Muscle layer of colon (tissue), 2 donors: Measurements from ENCODE around the gene PROSER3.

ENCODE experiments used
- H3K27ac ChIP-seq: one replicate; pipeline ENCODE4 v1.7.0; 2013; ENCODE audit warnings: low read depth, mild to moderate bottlenecking, low read length, moderate library complexity
- H3K27me3 ChIP-seq, 2 donors: one replicate each; pipeline ENCODE4 v1.7.0; 2013; ENCODE audit warnings: low read length in 2 of 2, mild to moderate bottlenecking in 2 of 2; ENCODE audit not compliant: insufficient read depth in 2 of 2, control insufficient read depth in 1 of 2
- H3K36me3 ChIP-seq: one replicate; pipeline ENCODE4 v1.7.0; 2013; ENCODE audit warnings: mild to moderate bottlenecking, low read length; ENCODE audit not compliant: insufficient read depth
- H3K4me1 ChIP-seq: one replicate; pipeline ENCODE4 v1.7.0; 2013; ENCODE audit warnings: mild to moderate bottlenecking, low read length; ENCODE audit not compliant: insufficient read depth
- H3K4me3 ChIP-seq, 2 donors: one replicate each; pipeline ENCODE4 v1.7.0; 2013; ENCODE audit warnings: low read length in 2 of 2, low read depth in 1 of 2, mild to moderate bottlenecking in 1 of 2, moderate library complexity in 1 of 2
- H3K9ac ChIP-seq: one replicate; pipeline ENCODE4 v1.7.0; 2013; ENCODE audit warnings: low read length
- H3K9me3 ChIP-seq: one replicate; pipeline ENCODE4 v1.7.0; 2013; ENCODE audit warnings: mild to moderate bottlenecking, low read length
- donor health status: abdominal sarcoma.
- donor health status: Adenocarcinoma of cecum.

Gene PROSER3

GRCh38 chr19:35786299-35787160 lies 28.6 kb downstream of the PROSER3 start:
- Histone ChIP-seq H3K27me3 (no peaks in the 10 kb centered on the region), H3K4me3 (no peak overlapping the region), H3K36me3 (no peaks in the 10 kb centered on the region), H3K27ac (no peak overlapping the region), H3K9ac (no peak overlapping the region), H3K4me1 (no peaks in the 10 kb centered on the region), H3K9me3 (no peaks in the 10 kb centered on the region)

- Histone ChIP-seq H3K9ac (no peak overlapping the region), H3K36me3 (no peaks in the 10 kb centered on the region), H3K27me3 (no peaks in the 10 kb centered on the region), H3K27ac (no peak overlapping the region), H3K4me1 (no peaks in the 10 kb centered on the region), H3K4me3 (no peak overlapping the region), H3K9me3 (no peaks in the 10 kb centered on the region)
Measured at GRCh38 chr19:35787227-35787799, 29.3 kb downstream of the PROSER3 start.

DNA sequence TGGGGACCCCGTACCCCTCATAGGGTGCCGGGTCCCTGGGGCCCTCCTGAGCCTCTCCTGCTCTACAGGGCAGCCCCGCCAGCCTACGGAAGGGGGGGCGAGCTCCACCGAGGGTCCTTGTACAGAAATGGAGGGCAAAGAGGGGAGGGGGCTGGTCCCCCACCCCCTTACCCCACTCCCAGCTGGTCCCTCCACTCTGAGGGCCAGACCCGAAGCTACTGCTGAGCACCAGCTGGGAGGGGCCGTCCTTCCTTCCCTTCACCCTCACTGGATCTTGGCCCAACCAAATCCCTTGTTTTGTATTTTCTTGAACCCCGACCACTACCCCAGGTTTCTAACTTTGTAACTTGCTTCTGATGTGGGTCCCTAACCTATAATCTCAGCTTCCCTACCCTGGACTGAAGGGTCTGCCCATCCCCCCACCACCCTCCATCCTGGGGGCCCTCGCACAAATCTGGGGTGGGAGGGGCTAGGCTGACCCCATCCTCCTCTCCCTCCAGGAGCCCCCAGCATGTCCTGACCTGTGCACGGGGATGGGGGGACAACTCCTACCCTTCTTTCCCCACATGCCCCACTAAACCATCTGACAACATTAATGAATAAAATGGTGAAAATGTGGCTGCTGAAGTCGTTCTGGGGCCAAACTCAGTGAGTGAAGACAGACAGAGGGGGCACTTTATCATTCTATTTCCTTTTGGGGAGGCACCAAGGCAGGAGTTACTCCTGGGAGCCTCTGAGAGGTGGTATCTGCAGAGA lies 30.4 kb downstream of the PROSER3 start:
- no peak overlapping the region for H3K4me3 ChIP-seq
- no peaks in the 10 kb centered on the region for H3K4me1 ChIP-seq
- no peak overlapping the region for H3K9ac ChIP-seq
- H3K27ac ChIP-seq, result no peak overlapping the region
- H3K27me3 ChIP-seq, result peaks cover 0 to 3% of the 10 kb centered on the region in 2 donors
- no peaks in the 10 kb centered on the region for H3K36me3 ChIP-seq
- no peaks in the 10 kb centered on the region for H3K9me3 ChIP-seq

GRCh38 chr19:35789195-35789977 lies 31.4 kb downstream of the PROSER3 start:
- Histone ChIP-seq H3K27ac (no peak overlapping the region), H3K4me3 (no peak overlapping the region), H3K4me1 (no peaks in the 10 kb centered on the region), H3K36me3 (no peaks in the 10 kb centered on the region), H3K27me3 (peaks cover 0 to 3% of the 10 kb centered on the region in 2 donors), H3K9me3 (no peaks in the 10 kb centered on the region), H3K9ac (no peak overlapping the region)

GRCh38 chr19:35789978-35790944 lies 32.3 kb downstream of the PROSER3 start:
- H3K27me3 ChIP-seq, result peaks cover 0 to 3% of the 10 kb centered on the region in 2 donors
- no peak overlapping the region for H3K4me3 ChIP-seq
- no peaks in the 10 kb centered on the region for H3K9me3 ChIP-seq
- no peak overlapping the region for H3K27ac ChIP-seq
- H3K36me3 ChIP-seq, result no peaks in the 10 kb centered on the region
- no peak overlapping the region for H3K9ac ChIP-seq
- no peaks in the 10 kb centered on the region for H3K4me1 ChIP-seq

DNA sequence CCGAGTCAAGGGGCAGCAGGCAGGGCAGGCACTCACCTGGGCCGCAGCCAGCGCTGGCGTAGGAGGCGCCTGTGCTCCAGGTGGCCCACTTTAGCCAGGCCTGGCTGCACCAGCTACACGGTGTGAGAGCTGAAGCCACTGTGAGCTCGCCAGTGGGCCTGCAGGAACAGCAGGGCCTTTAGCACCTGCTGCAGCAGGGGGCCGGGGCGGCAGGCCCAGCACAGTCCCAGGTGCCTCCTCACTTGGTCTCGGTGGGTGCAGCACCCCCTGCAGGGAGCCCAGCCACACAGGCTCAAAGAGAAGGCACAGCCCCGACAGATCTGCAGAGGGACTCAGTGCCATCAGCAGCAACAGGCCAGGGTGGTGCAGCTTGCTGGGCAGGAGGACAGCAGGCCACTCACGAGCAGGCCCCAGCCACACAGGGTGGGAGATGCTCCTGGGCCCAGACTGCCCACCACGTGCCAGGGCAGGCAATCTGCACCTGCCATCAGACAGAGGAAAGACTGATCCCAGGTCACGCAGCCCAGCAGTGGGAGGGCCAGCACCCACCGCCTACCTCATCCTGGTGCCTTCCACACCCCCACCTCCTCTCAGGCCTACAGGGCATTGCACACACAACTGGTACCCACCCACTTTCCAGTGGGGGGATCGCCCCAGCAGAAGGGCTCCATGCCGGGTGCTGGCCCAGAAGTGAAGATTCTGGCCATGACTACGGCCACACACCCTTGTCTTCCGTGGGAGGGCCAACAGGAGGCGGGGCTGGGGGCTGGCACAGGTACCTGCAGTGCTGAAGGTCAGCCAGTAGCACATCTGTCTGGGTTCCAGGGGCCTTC lies 33.2 kb downstream of the PROSER3 start:
- Histone ChIP-seq H3K27ac (no peak overlapping the region), H3K27me3 (peaks cover 0 to 3% of the 10 kb centered on the region in 2 donors), H3K9me3 (no peaks in the 10 kb centered on the region), H3K4me3 (no peak overlapping the region), H3K4me1 (no peaks in the 10 kb centered on the region), H3K9ac (no peak overlapping the region), H3K36me3 (no peaks in the 10 kb centered on the region)

- H3K27ac ChIP-seq, result no peak overlapping the region
- H3K4me1 ChIP-seq, result no peaks in the 10 kb centered on the region
- no peaks in the 10 kb centered on the region for H3K9me3 ChIP-seq
- peaks cover 0 to 10% of the 10 kb centered on the region in 2 donors for H3K27me3 ChIP-seq
- H3K36me3 ChIP-seq, result no peaks in the 10 kb centered on the region
- H3K4me3 ChIP-seq, result no peak overlapping the region
- H3K9ac ChIP-seq, result no peak overlapping the region
Measured at GRCh38 chr19:35791814-35792279, 33.9 kb downstream of the PROSER3 start.

DNA sequence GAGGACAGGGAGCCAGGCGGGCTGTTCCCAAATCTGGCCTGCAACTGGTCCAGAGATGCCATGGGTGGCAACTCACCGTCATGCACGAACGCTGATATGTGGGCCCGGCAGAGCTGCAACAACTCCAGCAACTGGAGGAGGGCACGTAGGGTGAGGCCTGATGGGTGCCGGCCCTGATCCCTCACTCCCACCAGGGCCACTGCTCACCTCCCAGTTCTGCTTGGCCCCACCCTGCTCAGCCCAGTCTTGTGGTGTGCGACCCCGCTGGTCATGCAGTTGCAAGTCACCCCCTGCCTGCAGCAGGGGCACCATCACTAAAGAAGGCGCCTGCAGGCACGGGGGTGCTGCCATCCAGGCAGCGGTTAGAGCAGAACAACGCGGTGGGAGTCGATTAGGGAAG lies 34.3 kb downstream of the PROSER3 start:
- Histone ChIP-seq H3K9ac (no peak overlapping the region), H3K4me3 (no peak overlapping the region), H3K27ac (no peak overlapping the region), H3K9me3 (no peaks in the 10 kb centered on the region), H3K36me3 (no peaks in the 10 kb centered on the region), H3K27me3 (peaks cover 0 to 15% of the 10 kb centered on the region in 2 donors), H3K4me1 (no peaks in the 10 kb centered on the region)

DNA sequence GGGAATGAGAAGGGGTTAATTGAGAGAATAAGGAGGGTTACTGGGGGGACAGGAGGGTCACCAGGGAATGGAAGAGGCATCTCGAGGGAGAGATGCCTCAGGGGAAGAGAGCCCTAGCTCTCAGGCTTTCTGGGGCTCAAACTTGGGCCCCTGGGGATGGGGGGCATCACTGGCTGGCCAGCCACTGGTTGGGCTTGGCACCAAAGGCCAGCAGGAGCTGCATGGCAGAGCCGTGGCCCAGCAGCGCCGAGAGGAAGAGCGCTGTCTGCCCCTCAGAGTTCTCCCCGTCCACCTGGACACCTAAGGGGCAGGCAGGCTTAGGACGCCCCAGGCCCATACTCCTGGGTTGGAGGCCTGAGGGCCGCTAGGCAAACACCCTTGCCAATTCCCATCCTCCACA lies 34.9 kb downstream of the PROSER3 start:
- peaks cover 0 to 20% of the 10 kb centered on the region in 2 donors for H3K27me3 ChIP-seq
- H3K9ac ChIP-seq, result no peak overlapping the region
- H3K36me3 ChIP-seq, result no peaks in the 10 kb centered on the region
- H3K4me1 ChIP-seq, result no peaks in the 10 kb centered on the region
- H3K27ac ChIP-seq, result no peak overlapping the region
- H3K9me3 ChIP-seq, result no peaks in the 10 kb centered on the region
- no peak overlapping the region for H3K4me3 ChIP-seq
